Natural killer cell (primary cell): ENCODE results near the gene EXOSC10. TPM values are rescaled to one million over a fixed set of nuclear protein-coding genes. Genes with fewer than 3 reads are reported as not detected.
A peak's percentile ranks its signal among the peaks of the same experiment; 100 is the strongest.

Experiments used
- ATAC-seq, 3 donors: fragments of 150-1000 bp in 2 of 3; fragments of 200-7000 bp in 1 of 3; cut with Tn5 transposase; 1 replicate in 1 of 3; 2 replicates in 2 of 3; pipeline ENCODE4 v1.10.0; 2021; ENCODE audit warnings: mild to moderate bottlenecking in 2 of 3, moderate library complexity in 2 of 3
- DNase-seq, 2 donors: peaks; one replicate each; pipeline versions ENCODE4 v3.0.0 to v3.0.0-alpha.2; 2013 to 2021; ENCODE audit warnings: mixed read lengths in 1 of 2
- H3K27ac ChIP-seq: one replicate; pipeline ENCODE4 v1.5.1; 2013; ENCODE audit warnings: mild to moderate bottlenecking, low read length
- H3K27me3 ChIP-seq: one replicate; pipeline ENCODE4 v1.6.1; 2013; ENCODE audit warnings: low read length; ENCODE audit not compliant: control insufficient read depth, insufficient read depth
- H3K36me3 ChIP-seq: one replicate; pipeline ENCODE4 v1.6.1; 2013; ENCODE audit warnings: low read length; ENCODE audit not compliant: control insufficient read depth, insufficient read depth
- H3K4me1 ChIP-seq: one replicate; pipeline ENCODE4 v1.6.1; 2013; ENCODE audit warnings: low read length; ENCODE audit not compliant: control insufficient read depth, insufficient read depth
- H3K4me3 ChIP-seq: one replicate; pipeline ENCODE4 v1.5.1; 2013; ENCODE audit warnings: low read length
- H3K9me3 ChIP-seq: one replicate; pipeline ENCODE4 v1.6.1; 2013; ENCODE audit warnings: low read length; ENCODE audit not compliant: control insufficient read depth, insufficient read depth
- H3K27ac Mint-ChIP-seq, 2 donors: one replicate each; pipeline ENCODE4 v1.8.0; 2022; ENCODE audit warnings: mild to moderate bottlenecking in 2 of 2, mixed read lengths in 2 of 2, moderate library complexity in 1 of 2
- H3K27me3 Mint-ChIP-seq, 2 donors: one replicate each; pipeline ENCODE4 v1.8.0; 2022; ENCODE audit warnings: low read depth in 2 of 2, mixed read lengths in 2 of 2
- H3K36me3 Mint-ChIP-seq: one replicate; pipeline ENCODE4 v1.8.0; 2022; ENCODE audit warnings: mixed read lengths
- H3K4me1 Mint-ChIP-seq, 2 donors: one replicate each; pipeline ENCODE4 v1.8.0; 2022; ENCODE audit warnings: mixed read lengths in 2 of 2
- H3K4me3 Mint-ChIP-seq: one replicate; pipeline ENCODE4 v1.8.0; 2022; ENCODE audit warnings: mild to moderate bottlenecking, moderate library complexity, mixed read lengths
- H3K9me3 Mint-ChIP-seq, 2 donors: one replicate each; pipeline ENCODE4 v1.8.0; 2022; ENCODE audit warnings: mixed read lengths in 2 of 2
- CTCF ChIP-seq: fragments of 200-600 bp; IDR thresholded peaks from one replicate; pipeline ENCODE4 v1.8.0; 2022; ENCODE audit warnings: antibody characterized with exemption
- WGBS: methylation state at CpG from one replicate; pipeline ENCODE4 v1.1.7; 2013; ENCODE audit warnings: missing lambda C conversion rate; ENCODE audit not compliant: insufficient coverage; 5-methylcytosine and 5-hydroxymethylcytosine counted together
- intact Hi-C: fragments of 100-400 bp; cut with micrococcal nuclease; formaldehyde crosslinking; loops from one replicate; pipeline ENCODE4 v1.14.2; 2022
- total RNA-seq, 4 donors: library from RNA; stranded (reverse); fragments of 120-200 nt in 1 of 4; gene quantifications; one replicate each; pipeline versions ENCODE4 v1.2.3 to v1.2.4, GENCODE V29; 2013 to 2022

The EXOSC10 gene
- total RNA-seq, 3 donors from 2014 or later (not counting 1 experiment from before 2014, with no cell fraction given): 85.2 to 97.2 (median 94.9) TPM

DNA sequence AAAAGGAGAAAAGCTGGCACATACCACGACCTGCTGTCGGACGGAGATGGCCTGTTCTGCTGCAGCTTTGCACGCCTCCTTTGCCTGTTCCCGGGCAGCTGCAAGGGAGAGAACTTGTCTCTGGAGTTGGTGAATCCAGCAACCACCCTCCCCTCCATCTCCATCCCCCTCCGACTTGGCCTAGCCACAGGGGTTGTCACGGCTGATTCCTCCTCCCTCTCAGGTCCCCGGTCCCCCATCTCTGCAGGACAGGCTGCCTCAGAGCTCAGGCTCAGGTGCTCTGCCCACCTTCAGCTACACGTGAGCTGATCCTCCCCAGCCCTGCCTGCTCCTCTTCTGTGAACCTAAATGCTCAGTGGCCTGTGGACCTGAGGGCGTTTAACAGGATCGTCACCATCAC, 28.8 kb downstream of the EXOSC10 start:
- H3K4me3 ChIP-seq: no peak overlapping the region
- Mint-ChIP-seq H3K36me3 (peaks cover 23% of the 10 kb centered on the region), H3K27me3 (no peaks in the 10 kb centered on the region), H3K4me3 (no peak overlapping the region), H3K9me3 (no peaks in the 10 kb centered on the region), H3K4me1 (no peaks in the 10 kb centered on the region), H3K27ac (peak overlapping the region in 1 of 2 donors; percentile 11)
- TF ChIP-seq CTCF: no peak
- 97% methylated on average over 11 of the region's 11 CpGs for WGBS
- intact Hi-C loops: no loop called here
- ATAC-seq: no peak
- H3K27ac ChIP-seq: no peak overlapping the region
- H3K4me1 ChIP-seq: no peaks in the 10 kb centered on the region
- H3K27me3 ChIP-seq: no peaks in the 10 kb centered on the region
- no peak for DNase-seq
- peaks cover 84% of the 10 kb centered on the region for H3K36me3 ChIP-seq
- no peaks in the 10 kb centered on the region for H3K9me3 ChIP-seq

DNA sequence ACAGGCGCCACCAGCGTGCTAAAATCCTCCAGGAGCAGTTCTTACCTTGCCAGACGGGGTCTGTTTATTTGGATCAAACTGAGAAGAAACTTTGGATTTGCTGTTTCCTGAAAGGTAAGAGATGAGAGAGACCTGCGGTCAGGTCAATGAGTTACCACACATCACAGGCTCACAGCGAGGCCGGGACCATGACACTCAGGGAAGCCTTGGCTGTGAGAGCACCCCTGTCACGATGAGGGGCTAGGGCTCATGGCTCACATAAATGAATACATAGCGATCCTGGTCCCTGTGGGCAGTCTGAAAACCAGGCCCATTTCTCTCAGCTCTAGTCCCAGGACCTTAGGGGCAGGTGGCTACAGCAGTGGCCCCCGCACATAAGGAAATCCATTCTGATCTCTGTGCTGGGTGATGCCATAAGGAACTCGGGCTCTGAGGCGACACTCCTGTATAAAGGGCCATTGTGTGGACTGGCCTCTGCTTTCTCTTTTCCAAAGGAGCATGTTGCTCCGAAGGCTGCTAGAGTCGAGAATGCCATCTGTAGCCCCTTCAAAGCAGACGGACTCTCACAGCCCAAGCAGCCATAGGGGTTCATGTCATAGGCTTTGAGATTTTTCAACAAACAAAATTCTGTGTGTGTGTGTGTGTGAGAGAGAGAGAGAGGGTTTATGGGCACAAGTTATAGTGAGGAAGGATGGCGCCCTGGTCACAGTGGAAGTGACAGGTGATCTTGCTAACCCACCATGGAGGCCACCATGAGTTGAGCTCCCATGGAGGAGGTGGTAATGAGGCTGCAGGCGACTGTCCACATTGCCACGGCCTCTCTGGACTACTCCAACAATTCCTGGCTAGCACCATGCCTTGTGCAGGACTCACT, 30.8 kb downstream of the EXOSC10 start:
- intact Hi-C loops: no loop called here

GRCh38 chr1:11067716-11068599, 31.7 kb downstream of the EXOSC10 start:
- H3K27ac ChIP-seq: no peak overlapping the region
- H3K36me3 ChIP-seq: peaks cover 76% of the 10 kb centered on the region
- DNase-seq (no peak), ATAC-seq (no peak)
- H3K4me1 ChIP-seq: peaks cover 10% of the 10 kb centered on the region
- TF ChIP-seq CTCF: no peak
- Mint-ChIP-seq H3K27ac (no peak overlapping the region), H3K4me3 (no peak overlapping the region), H3K9me3 (no peaks in the 10 kb centered on the region), H3K27me3 (no peaks in the 10 kb centered on the region), H3K4me1 (peaks cover 6 to 7% of the 10 kb centered on the region in 2 donors), H3K36me3 (peaks cover 23% of the 10 kb centered on the region)
- no peaks in the 10 kb centered on the region for H3K9me3 ChIP-seq
- WGBS: 94% methylated on average over 18 of the region's 18 CpGs
- H3K27me3 ChIP-seq: no peaks in the 10 kb centered on the region
- intact Hi-C loops: no loop called here
- H3K4me3 ChIP-seq: no peak overlapping the region

More for the DNA sequence above, 30.8 kb downstream of the EXOSC10 start:
- no peak for DNase-seq
- Mint-ChIP-seq H3K4me1 (no peaks in the 10 kb centered on the region), H3K9me3 (no peaks in the 10 kb centered on the region), H3K27me3 (no peaks in the 10 kb centered on the region), H3K27ac (no peak overlapping the region), H3K4me3 (no peak overlapping the region), H3K36me3 (peaks cover 23% of the 10 kb centered on the region)
- no peak overlapping the region for H3K27ac ChIP-seq
- no peak for TF ChIP-seq CTCF
- WGBS: 95% methylated on average over 17 of the region's 17 CpGs
- H3K4me1 ChIP-seq: peaks cover 1% of the 10 kb centered on the region
- H3K4me3 ChIP-seq: no peak overlapping the region
- peaks cover 80% of the 10 kb centered on the region for H3K36me3 ChIP-seq
- no peaks in the 10 kb centered on the region for H3K27me3 ChIP-seq
- no peaks in the 10 kb centered on the region for H3K9me3 ChIP-seq
- ATAC-seq: no peak
